K562 (cell line): ENCODE measurements around the gene ZNF180. TPM values are rescaled to one million over a fixed set of nuclear protein-coding genes. Genes with fewer than 3 reads are reported as not detected.

ENCODE experiments used
- ARID2 ChIP-seq: fragments of 450-650 bp; IDR thresholded peaks from 2 replicates; pipeline ENCODE4 v1.6.1; 2017; ENCODE audit warnings: antibody characterized with exemption, mild to moderate bottlenecking
- EWSR1 ChIP-seq: fragments of 450-650 bp; IDR thresholded peaks from 2 replicates; pipeline ENCODE4 v1.6.1; 2018; ENCODE audit warnings: borderline replicate concordance, mild to moderate bottlenecking, low read depth, moderate library complexity; ENCODE audit not compliant: partially characterized antibody
- FOS ChIP-seq: IDR thresholded peaks from 3 replicates; pipeline ENCODE4 v1.6.1; 2011; ENCODE audit not compliant: insufficient read length; ENCODE audit errors: extremely low read depth
- HMGN3 ChIP-seq: IDR thresholded peaks from 2 replicates; pipeline ENCODE4 v1.6.1; 2011; ENCODE audit warnings: borderline replicate concordance, low read depth, mild to moderate bottlenecking, mixed read lengths, low read length; ENCODE audit not compliant: insufficient read length; ENCODE audit errors: extremely low read depth
- HSF4 ChIP-seq: fragments of 250-450 bp; sonication (Bioruptor Pico); IDR thresholded peaks from 2 replicates; pipeline ENCODE4 v2.1.2; 2022; ENCODE audit warnings: mild to moderate bottlenecking, moderate library complexity, borderline replicate concordance
- KAT2B ChIP-seq: IDR thresholded peaks from one replicate; pipeline ENCODE4 v1.6.1; 2012; ENCODE audit warnings: low read depth, mild to moderate bottlenecking, control low read depth, inconsistent platforms, low read length, moderate library complexity
- NFE2L1 ChIP-seq: fragments of 450-650 bp; IDR thresholded peaks from 2 replicates; pipeline ENCODE4 v1.6.1; 2016; ENCODE audit warnings: missing genetic modification characterization, low read depth, mild to moderate bottlenecking, missing compliant biosample characterization, moderate library complexity, borderline replicate concordance
- NFXL1 ChIP-seq: fragments of 450-650 bp; formaldehyde crosslinking; IDR thresholded peaks from 2 replicates; pipeline ENCODE4 v1.4.0; 2021; ENCODE audit warnings: mild to moderate bottlenecking
- POLR2AphosphoS5 ChIP-seq: IDR thresholded peaks from 2 replicates; pipeline ENCODE4 v1.6.1; 2011; ENCODE audit warnings: mild to moderate bottlenecking, low read depth, low read length, moderate library complexity; ENCODE audit not compliant: control insufficient read depth, insufficient read depth
- POLR2G ChIP-seq: fragments of 200-400 bp; formaldehyde crosslinking; IDR thresholded peaks from 2 replicates; pipeline ENCODE4 v1.6.1; 2017; ENCODE audit warnings: low read depth, mild to moderate bottlenecking, antibody characterized with exemption, low read length, moderate library complexity
- POLR3G ChIP-seq: IDR thresholded peaks from 2 replicates; pipeline ENCODE4 v1.6.1; 2011; ENCODE audit not compliant: insufficient read length, insufficient replicate concordance; ENCODE audit errors: extremely low read depth
- ZNF780A ChIP-seq: fragments of 250-450 bp; sonication (Bioruptor Pico); IDR thresholded peaks from 2 replicates; pipeline ENCODE4 v1.5.0; 2021; ENCODE audit warnings: mild to moderate bottlenecking
- polyA plus RNA-seq, 8 experiments: library from polyadenylated mRNA; depleted of rRNA in 4 of 8; stranded (reverse) in 5 of 8; unstranded in 3 of 8; fragments of >200 nt; fragmentation: Nextera tagmentation in 2 of 8; fragmentation: Illumina TruSeq in 1 of 8; extraction: Ambion mirVana in 2 of 8; extraction: Trizol in 1 of 8; gene quantifications; 2 replicates each; pipeline versions ENCODE4 v1.2.1 to v1.2.3, GENCODE V29; 2011 to 2014; ENCODE audit warnings: inconsistent platforms in 1 of 8, missing spikeins in 1 of 8
- total RNA-seq, 7 experiments: library from RNA; depleted of rRNA in 6 of 7; stranded (reverse); fragments of >200 nt in 6 of 7; fragmentation: Illumina TruSeq in 2 of 7; extraction: Trizol in 2 of 7; gene quantifications; 2 replicates each; pipeline versions ENCODE4 v1.2.1 to v1.2.3, GENCODE V29; 2011 to 2021; ENCODE audit warnings: low replicate concordance in 1 of 7
- TF ChIP-seq, protein P1 (sequence below): fragments of 450-650 bp; IDR thresholded peaks from 2 replicates; pipeline ENCODE4 v1.6.1; 2016; ENCODE audit warnings: mild to moderate bottlenecking
- TF ChIP-seq, protein P2 (sequence below): fragments of 200-800 bp; sonication (Bioruptor generic); IDR thresholded peaks from 2 replicates; pipeline ENCODE4 v1.6.1; 2017; ENCODE audit warnings: missing genetic modification characterization, missing compliant biosample characterization
- TF ChIP-seq, protein P3 (sequence below): fragments of 250-450 bp; sonication (Bioruptor Pico); IDR thresholded peaks from 2 replicates; pipeline ENCODE4 v1.5.0; 2021; ENCODE audit warnings: mild to moderate bottlenecking, moderate library complexity
- TF ChIP-seq, protein P4 (sequence below): fragments of 250-450 bp; sonication (Bioruptor Pico); IDR thresholded peaks from 2 replicates; pipeline ENCODE4 v1.5.0; 2022; ENCODE audit warnings: mild to moderate bottlenecking

The ZNF180 gene
- total and polyA plus RNA-seq, 9 of the 15 experiments (the other 6 are each of a cell fraction or from before 2014, with no cell fraction given): 1.8 to 8.7 (median 5.9) TPM

DNA sequence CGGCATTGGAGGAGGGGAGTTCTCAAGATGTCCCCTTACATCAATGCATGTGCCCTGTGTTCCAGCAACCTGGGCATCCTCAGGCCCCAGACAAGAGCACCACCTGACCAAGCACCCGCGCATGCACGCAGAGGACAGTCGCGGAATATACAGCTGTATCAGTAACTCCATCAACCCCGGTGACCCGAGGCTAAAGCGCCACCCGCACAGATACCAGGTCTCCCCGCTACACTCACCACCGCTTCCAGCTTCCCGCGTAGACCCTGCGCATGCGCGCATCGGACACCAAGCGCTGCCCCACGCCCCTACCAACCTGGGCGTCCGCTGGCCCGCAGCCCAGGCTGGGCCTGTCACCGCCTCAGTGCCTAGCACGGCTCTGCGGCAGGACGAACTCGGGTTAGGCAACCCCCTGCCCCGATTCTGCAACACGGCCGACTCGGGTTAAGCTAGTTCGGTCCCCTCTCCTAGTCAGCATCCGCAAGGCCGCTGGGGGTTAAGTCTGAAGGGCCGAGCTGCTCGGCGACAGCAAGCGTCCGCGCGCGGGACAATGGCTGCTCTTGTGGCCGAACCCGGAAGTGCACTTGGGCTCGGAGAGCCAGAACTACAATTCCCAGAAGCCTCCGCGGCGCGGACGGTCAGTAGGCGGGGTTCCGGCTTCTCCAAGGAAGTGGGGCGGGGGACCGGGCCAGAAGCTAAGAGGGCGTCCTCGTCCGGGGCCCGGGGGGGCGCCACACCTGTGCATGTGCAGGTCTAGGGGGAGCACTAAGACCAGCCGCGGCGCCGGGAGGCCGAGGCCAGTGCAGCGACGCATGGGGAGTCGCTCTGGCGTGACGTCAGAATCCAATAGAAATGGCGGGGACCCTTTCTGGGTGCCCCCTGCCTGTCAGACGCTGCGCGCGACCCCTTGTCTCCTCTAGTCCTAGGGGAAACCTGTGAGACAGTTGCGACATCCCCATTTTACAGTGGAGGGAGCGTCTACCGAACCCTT lies at the start of gene ZNF180 (continued):
- TF ChIP-seq, protein P1, sequence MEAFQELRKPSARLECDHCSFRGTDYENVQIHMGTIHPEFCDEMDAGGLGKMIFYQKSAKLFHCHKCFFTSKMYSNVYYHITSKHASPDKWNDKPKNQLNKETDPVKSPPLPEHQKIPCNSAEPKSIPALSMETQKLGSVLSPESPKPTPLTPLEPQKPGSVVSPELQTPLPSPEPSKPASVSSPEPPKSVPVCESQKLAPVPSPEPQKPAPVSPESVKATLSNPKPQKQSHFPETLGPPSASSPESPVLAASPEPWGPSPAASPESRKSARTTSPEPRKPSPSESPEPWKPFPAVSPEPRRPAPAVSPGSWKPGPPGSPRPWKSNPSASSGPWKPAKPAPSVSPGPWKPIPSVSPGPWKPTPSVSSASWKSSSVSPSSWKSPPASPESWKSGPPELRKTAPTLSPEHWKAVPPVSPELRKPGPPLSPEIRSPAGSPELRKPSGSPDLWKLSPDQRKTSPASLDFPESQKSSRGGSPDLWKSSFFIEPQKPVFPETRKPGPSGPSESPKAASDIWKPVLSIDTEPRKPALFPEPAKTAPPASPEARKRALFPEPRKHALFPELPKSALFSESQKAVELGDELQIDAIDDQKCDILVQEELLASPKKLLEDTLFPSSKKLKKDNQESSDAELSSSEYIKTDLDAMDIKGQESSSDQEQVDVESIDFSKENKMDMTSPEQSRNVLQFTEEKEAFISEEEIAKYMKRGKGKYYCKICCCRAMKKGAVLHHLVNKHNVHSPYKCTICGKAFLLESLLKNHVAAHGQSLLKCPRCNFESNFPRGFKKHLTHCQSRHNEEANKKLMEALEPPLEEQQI: peak; percentile 18; the same call in 1 of the 2 replicates
- TF ChIP-seq NFXL1: no peak
- TF ChIP-seq FOS: no peak
- TF ChIP-seq ZNF780A (CRISPR knock-in tag): no peak
- no peak for TF ChIP-seq POLR3G
- TF ChIP-seq, protein P2, sequence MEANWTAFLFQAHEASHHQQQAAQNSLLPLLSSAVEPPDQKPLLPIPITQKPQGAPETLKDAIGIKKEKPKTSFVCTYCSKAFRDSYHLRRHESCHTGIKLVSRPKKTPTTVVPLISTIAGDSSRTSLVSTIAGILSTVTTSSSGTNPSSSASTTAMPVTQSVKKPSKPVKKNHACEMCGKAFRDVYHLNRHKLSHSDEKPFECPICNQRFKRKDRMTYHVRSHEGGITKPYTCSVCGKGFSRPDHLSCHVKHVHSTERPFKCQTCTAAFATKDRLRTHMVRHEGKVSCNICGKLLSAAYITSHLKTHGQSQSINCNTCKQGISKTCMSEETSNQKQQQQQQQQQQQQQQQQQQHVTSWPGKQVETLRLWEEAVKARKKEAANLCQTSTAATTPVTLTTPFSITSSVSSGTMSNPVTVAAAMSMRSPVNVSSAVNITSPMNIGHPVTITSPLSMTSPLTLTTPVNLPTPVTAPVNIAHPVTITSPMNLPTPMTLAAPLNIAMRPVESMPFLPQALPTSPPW (CRISPR knock-in tag): peak; percentile 97
- TF ChIP-seq POLR2AphosphoS5: peak; percentile 25; the same call in 1 of the 2 replicates
- TF ChIP-seq NFE2L1 (tag): no peak
- TF ChIP-seq EWSR1: no peak
- TF ChIP-seq, protein P3, sequence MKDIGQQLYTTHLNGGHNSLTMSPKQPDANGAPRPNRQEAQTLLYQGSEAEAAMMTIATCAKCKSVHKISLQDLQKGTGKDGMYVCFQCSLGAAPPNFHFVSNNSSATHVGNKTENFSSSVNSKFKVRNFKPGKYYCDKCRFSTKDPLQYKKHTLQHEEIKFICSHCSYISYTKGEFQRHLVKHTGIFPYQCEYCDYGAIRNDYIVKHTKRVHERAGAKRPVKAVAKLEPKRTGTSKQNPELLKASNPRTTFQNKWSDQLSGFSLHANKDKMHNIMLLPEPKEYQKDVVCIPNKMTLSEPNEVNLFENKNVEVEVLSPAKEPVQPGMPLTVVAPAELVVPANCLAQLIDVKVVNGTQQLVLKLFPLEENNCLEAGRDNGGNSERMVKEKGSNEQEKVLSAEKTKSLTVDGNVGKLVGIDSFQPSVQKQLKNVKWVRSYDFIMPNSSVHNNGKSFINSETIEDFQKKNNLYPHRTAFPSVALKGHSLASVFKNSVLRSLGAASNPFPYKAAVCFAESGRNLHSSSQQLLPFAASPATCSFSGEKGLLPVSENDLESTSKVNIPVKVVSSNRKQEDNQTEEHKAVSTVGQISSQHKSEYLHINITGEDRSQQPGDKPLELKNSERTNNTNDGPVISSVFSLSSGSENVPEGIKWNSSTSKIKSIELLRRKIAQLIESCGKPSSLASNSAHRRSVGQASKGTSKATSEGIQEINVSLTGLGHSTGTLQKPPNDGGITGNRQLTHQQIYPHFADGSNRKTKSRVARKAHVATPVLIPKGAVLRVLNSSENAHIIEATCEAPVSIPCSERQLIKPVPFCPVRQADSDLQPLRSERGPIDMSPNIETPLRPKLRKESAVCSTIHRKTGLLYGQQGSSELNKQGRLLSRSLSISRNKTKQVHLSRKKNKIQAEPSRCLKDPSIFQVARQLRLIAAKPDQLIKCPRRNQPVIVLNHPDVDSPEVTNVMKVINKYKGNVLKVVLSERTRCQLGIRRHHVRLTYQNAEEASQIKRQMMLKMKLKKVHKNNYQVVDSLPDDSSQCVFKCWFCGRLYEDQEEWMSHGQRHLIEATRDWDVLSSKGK: no peak
- peak; percentile 77 for TF ChIP-seq HMGN3
- TF ChIP-seq POLR2G: peak; percentile 93
- no peak for TF ChIP-seq HSF4 (CRISPR knock-in tag)
- TF ChIP-seq ARID2: no peak
- no peak for TF ChIP-seq KAT2B
- TF ChIP-seq, protein P4, sequence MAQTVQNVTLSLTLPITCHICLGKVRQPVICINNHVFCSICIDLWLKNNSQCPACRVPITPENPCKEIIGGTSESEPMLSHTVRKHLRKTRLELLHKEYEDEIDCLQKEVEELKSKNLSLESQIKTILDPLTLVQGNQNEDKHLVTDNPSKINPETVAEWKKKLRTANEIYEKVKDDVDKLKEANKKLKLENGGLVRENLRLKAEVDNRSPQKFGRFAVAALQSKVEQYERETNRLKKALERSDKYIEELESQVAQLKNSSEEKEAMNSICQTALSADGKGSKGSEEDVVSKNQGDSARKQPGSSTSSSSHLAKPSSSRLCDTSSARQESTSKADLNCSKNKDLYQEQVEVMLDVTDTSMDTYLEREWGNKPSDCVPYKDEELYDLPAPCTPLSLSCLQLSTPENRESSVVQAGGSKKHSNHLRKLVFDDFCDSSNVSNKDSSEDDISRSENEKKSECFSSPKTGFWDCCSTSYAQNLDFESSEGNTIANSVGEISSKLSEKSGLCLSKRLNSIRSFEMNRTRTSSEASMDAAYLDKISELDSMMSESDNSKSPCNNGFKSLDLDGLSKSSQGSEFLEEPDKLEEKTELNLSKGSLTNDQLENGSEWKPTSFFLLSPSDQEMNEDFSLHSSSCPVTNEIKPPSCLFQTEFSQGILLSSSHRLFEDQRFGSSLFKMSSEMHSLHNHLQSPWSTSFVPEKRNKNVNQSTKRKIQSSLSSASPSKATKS: no peak
